MM.1S (cell line): Measurements from ENCODE around the gene FUCA1.

Experiments
- EZH2 ChIP-seq: fragments of 300-600 bp; sonication (generic); optimal IDR thresholded peaks from 2 replicates; pipeline ENCODE3; 2017; ENCODE audit warnings: low read depth, mild to moderate bottlenecking, antibody characterized with exemption, low read length, mixed read lengths
- EZH2phosphoT487 ChIP-seq: fragments of 300-600 bp; sonication (generic); IDR thresholded peaks from 2 replicates; pipeline ENCODE4 v1.6.1; 2018; ENCODE audit warnings: antibody characterized with exemption, low read length
- TF ChIP-seq, protein P1 (sequence below): fragments of 300-600 bp; sonication (generic); IDR thresholded peaks from 2 replicates; pipeline ENCODE4 v1.5.1; 2016; ENCODE audit warnings: antibody characterized with exemption, low read length, mixed read lengths

DNA sequence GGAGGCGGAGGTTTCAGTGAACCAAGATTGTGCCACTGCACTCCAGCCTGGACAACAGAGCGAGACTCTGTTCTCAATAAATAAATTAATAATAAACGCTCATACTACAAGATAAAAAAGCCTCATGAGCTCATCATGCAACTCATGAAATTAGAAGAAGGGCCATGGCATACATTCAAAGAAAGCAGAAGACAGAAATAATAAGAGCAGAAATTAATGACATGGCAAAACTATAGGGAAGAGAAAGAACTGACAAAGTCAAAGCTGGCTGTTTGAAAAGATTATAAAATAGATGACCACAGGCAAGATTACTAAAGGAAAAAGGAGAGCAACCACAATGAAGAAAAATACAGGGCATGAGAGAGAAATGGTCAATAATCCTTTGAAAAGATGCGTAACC is 14.7 kb upstream of the FUCA1 start:
- TF ChIP-seq, protein P1, sequence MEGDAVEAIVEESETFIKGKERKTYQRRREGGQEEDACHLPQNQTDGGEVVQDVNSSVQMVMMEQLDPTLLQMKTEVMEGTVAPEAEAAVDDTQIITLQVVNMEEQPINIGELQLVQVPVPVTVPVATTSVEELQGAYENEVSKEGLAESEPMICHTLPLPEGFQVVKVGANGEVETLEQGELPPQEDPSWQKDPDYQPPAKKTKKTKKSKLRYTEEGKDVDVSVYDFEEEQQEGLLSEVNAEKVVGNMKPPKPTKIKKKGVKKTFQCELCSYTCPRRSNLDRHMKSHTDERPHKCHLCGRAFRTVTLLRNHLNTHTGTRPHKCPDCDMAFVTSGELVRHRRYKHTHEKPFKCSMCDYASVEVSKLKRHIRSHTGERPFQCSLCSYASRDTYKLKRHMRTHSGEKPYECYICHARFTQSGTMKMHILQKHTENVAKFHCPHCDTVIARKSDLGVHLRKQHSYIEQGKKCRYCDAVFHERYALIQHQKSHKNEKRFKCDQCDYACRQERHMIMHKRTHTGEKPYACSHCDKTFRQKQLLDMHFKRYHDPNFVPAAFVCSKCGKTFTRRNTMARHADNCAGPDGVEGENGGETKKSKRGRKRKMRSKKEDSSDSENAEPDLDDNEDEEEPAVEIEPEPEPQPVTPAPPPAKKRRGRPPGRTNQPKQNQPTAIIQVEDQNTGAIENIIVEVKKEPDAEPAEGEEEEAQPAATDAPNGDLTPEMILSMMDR = no peak
- TF ChIP-seq EZH2 (no peak), EZH2phosphoT487 (no peak)
